ENCODE results near the gene CACFD1.

The CACFD1 gene

GRCh38 chr9:133505186-133505830 lies 45.5 kb downstream of the CACFD1 start:
- DNase-seq (ENCODE audit: low read depth): no peak
- no peak for TF ChIP-seq CTCF (IDR thresholded peaks at IDR 0.05; ENCODE audit: control insufficient read depth, insufficient read depth, low read depth, low read length, missing control alignments)
- H3K4me3 ChIP-seq (ENCODE audit: control insufficient read depth, low read depth, low read length): no peak overlapping the region

GRCh38 chr9:133505901-133506652 lies 46.3 kb downstream of the CACFD1 start:
- no peak overlapping the region for H3K4me3 ChIP-seq (ENCODE audit: control insufficient read depth, low read depth, low read length)
- DNase-seq (ENCODE audit: low read depth): peak; percentile 23

GRCh38 chr9:133506653-133507038 lies 46.9 kb downstream of the CACFD1 start:
- peak; percentile 39 for TF ChIP-seq CTCF (IDR thresholded peaks at IDR 0.05; ENCODE audit: control insufficient read depth, insufficient read depth, low read depth, low read length, missing control alignments)
- H3K4me3 ChIP-seq (ENCODE audit: control insufficient read depth, low read depth, low read length): no peak overlapping the region
- DNase-seq (ENCODE audit: low read depth): peak; percentile 83

More at GRCh38 chr9:133505901-133506652, 46.3 kb downstream of the CACFD1 start:
- TF ChIP-seq CTCF (IDR thresholded peaks at IDR 0.05; ENCODE audit: control insufficient read depth, insufficient read depth, low read depth, low read length, missing control alignments): no peak

GRCh38 chr9:133507246-133507965 lies 47.6 kb downstream of the CACFD1 start:
- no peak for DNase-seq (ENCODE audit: low read depth)
- no peak for TF ChIP-seq CTCF (IDR thresholded peaks at IDR 0.05; ENCODE audit: control insufficient read depth, insufficient read depth, low read depth, low read length, missing control alignments)
- H3K4me3 ChIP-seq (ENCODE audit: control insufficient read depth, low read depth, low read length): no peak overlapping the region

GRCh38 chr9:133508046-133508445 lies 48.3 kb downstream of the CACFD1 start:
- no peak for DNase-seq (ENCODE audit: low read depth)
- no peak overlapping the region for H3K4me3 ChIP-seq (ENCODE audit: control insufficient read depth, low read depth, low read length)
- no peak for TF ChIP-seq CTCF (IDR thresholded peaks at IDR 0.05; ENCODE audit: control insufficient read depth, insufficient read depth, low read depth, low read length, missing control alignments)

- no peak for TF ChIP-seq CTCF (IDR thresholded peaks at IDR 0.05; ENCODE audit: control insufficient read depth, insufficient read depth, low read depth, low read length, missing control alignments)
- no peak overlapping the region for H3K4me3 ChIP-seq (ENCODE audit: control insufficient read depth, low read depth, low read length)
- DNase-seq (ENCODE audit: low read depth): no peak
Measured at GRCh38 chr9:133509179-133510083, 49.7 kb downstream of the CACFD1 start.

Measured in AG09309 (cell line).